Mesodermal cell (in vitro differentiated cells): ENCODE data around the gene SPTSSA.

Experiments
- H3K27ac ChIP-seq: 2 replicates; pipeline ENCODE4 v1.7.0; 2013; ENCODE audit warnings: mild to moderate bottlenecking, low read depth, low read length, moderate library complexity; ENCODE audit not compliant: severe bottlenecking
- H3K36me3 ChIP-seq: 2 replicates; pipeline ENCODE4 v1.7.1; 2013; ENCODE audit warnings: mild to moderate bottlenecking, low read length, moderate library complexity; ENCODE audit not compliant: control insufficient read depth, insufficient read depth
- H3K4me1 ChIP-seq: one replicate; pipeline ENCODE4 v1.7.1; 2013; ENCODE audit warnings: mild to moderate bottlenecking, low read length; ENCODE audit not compliant: insufficient read depth, control insufficient read depth, poor library complexity, severe bottlenecking
- H3K4me3 ChIP-seq: 2 replicates; pipeline ENCODE4 v1.7.0; 2013; ENCODE audit warnings: low read length, control low read depth, mild to moderate bottlenecking; ENCODE audit not compliant: insufficient read depth, poor library complexity, severe bottlenecking; ENCODE audit errors: extremely low read depth
- H3K9me3 ChIP-seq: 2 replicates; pipeline ENCODE4 v1.7.1; 2013; ENCODE audit warnings: mild to moderate bottlenecking, low read length, moderate library complexity; ENCODE audit not compliant: control insufficient read depth
- WGBS, 2 experiments: methylation state at CpG; one replicate each; pipeline ENCODE4 v1.1.5; 2013; ENCODE audit warnings: missing lambda C conversion rate in 2 of 2; ENCODE audit not compliant: insufficient coverage in 2 of 2; 5-methylcytosine and 5-hydroxymethylcytosine counted together

Gene SPTSSA

DNA sequence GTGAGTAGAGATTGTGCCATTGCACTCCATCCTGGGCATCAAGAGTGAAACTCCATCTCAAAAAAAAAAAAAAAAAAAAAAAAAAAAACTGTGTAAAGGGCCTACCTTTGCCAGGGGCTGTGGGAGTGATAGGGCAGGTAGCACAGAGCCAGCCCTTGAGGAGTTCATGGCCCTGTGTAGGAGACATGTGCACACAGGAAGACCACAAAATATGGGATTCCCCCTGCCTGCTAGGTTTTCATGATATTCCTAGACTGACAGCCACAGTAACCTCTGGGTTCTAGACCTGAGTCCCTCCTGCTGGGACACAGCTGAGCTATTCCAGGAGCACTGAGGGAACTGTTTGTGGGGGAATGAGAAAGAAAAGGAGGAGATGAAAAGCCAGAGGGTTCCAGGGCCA lies 8.3 kb upstream of the SPTSSA start:
- H3K36me3 ChIP-seq: no peaks in the 10 kb centered on the region
- H3K4me3 ChIP-seq: no peak overlapping the region
- no peaks in the 10 kb centered on the region for H3K9me3 ChIP-seq
- no peak overlapping the region for H3K27ac ChIP-seq
- no peaks in the 10 kb centered on the region for H3K4me1 ChIP-seq

DNA sequence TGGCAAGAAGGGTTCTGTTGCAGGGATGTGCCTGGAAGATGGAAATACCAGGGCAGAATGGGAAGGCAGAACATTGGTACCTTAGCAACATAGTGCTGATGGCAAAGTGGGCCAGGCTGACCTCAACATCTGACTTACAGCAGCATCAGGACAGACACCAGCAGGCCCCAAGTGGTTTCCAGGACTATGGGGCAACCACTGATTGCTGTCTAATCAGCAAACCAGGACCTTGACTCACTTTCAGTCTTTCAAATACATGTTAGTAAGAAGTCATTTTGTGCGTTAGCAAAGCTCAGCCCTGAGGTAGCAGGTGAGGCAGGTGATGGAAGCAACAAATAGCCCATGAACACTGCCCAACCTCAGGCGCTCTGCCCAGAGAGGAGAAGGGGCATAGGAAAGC lies 4.7 kb upstream of the SPTSSA start:
- H3K9me3 ChIP-seq: no peaks in the 10 kb centered on the region
- H3K4me1 ChIP-seq: peaks cover 2% of the 10 kb centered on the region
- H3K27ac ChIP-seq: no peak overlapping the region
- WGBS, 2 experiments: 100% methylated on average over 1 to 2 of the region's 2 CpGs
- H3K4me3 ChIP-seq: no peak overlapping the region
- no peaks in the 10 kb centered on the region for H3K36me3 ChIP-seq

DNA sequence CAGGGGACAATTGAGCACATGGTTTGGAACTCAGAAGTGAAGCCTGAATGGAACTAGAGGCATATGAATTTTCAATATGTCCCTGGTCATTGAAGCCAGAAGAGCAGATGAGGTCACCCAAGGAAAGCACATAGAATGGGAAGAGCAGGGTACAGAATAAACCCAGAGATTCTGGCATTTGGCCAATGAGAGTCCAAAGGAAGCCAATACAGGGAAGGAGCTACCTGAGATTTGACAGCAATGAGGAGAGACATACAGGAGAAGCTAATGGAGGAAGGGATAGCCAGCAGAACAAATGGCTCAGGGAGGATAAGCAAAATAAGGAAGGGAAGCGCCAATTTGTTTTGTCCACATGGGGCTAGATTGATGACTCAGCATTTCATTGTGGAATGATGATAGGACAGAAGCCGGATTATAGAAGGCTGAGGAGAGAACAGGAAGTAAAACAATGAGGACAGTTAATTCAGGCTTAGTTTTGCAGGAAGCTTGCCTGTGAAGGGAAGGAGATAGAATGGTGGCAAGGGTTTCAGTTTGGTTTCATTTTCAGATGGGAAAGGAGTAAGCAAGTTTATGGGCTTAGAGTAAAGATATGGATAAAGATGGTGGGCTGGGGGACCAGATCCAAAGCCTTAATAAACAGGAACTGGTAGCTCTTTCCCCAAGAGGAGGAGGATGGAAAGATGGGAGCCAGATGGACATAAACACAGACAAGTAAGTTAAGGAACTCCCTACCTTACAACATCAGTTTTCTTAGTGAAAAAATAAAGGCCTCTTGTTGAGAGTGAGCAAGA lies 3.2 kb upstream of the SPTSSA start:
- Histone ChIP-seq H3K36me3 (no peaks in the 10 kb centered on the region), H3K4me3 (no peak overlapping the region), H3K9me3 (no peaks in the 10 kb centered on the region), H3K27ac (no peak overlapping the region), H3K4me1 (peaks cover 4% of the 10 kb centered on the region)
- 93% methylated on average over 2 of the region's 2 CpGs for WGBS, 2 experiments

DNA sequence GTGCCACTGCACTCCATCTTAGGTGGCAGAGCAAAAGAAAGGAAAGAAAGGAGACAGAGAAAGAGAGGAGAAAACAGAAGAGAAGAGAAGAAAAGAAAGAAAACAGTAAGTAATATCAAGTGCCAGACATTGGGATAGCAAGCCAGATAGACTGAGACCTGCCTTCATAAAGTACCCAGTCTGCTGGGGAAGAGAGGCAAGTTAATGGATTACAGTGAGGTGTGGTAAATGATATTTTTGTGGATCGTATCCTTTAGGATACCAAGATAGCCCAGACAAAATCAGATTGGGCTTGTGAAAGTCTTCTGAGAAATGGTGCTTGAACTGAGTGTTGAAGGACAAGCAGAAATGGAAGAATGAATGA lies 1.5 kb upstream of the SPTSSA start:
- Histone ChIP-seq H3K4me1 (peaks cover 13% of the 10 kb centered on the region), H3K9me3 (no peaks in the 10 kb centered on the region), H3K36me3 (peaks cover 3% of the 10 kb centered on the region), H3K4me3 (no peak overlapping the region), H3K27ac (no peak overlapping the region)
- 91 to 100% methylated on average over 1 of the region's 1 CpG for WGBS, 2 experiments

DNA sequence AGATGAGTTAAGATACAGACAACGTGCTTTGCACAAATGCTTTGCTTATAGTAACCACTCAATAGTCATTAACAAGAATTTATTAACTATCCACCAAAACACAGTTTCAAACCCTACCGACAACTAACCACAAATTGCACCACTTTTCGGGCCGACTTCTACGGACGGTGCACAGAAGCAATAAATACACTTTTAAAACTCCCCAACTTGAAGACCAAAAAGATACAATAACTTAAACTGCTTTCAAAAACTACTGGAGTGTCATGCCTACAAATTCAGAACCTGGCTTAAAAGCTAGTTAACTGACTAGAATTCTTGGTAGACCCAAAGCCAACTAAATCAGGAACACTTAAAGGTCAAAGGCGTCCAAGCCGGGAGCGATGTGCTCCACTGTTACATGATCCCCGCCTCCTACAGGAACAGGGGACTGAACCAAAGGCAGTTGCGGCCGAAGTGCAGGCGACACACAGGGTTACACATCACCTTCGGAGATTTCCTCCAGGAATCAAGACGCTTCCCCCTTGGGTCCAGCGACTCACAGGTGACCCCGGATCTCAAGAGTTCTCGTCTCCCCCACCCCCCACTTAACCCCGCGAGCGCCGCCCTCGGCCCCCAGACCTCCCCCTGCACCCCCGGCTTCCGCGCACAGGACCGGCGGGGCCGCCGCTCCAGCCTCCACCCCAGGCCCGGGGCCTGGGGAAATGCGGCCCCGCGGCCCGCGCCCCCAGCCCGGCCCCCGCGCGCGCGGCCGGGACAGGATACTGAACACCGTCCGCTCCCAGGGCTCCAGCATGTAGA lies 507 bp downstream of the SPTSSA start:
- peaks cover 16% of the 10 kb centered on the region for H3K36me3 ChIP-seq
- peak overlapping the region; percentile 95 for H3K27ac ChIP-seq
- peaks cover 13% of the 10 kb centered on the region for H3K4me1 ChIP-seq
- WGBS, 2 experiments: 1 to 2% methylated on average over 32 to 33 of the region's 45 CpGs
- H3K9me3 ChIP-seq: no peaks in the 10 kb centered on the region
- H3K4me3 ChIP-seq: peak overlapping the region; percentile 59

DNA sequence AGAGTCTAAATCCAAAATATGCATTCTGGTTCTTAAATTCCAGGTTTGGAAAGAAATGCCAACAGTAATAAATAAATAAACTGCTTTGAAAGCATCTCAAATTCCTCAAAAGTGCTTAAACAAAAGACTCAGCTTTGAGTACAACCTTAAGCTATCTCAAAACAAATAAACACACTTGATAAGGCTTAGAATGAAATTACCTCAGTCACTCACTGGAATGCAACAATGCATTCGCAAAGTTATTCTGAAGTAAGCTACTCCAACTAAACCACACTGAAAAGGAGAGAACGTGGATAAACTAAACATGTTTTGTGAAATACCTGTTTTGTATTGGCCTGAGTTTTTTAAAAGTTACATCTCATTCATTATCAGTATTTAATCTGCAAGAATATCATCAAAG lies 1.2 kb downstream of the SPTSSA start:
- WGBS, 2 experiments: 17% methylated on average over 1 of the region's 2 CpGs; no CpG with 5 or more reads in 1 of the 2 experiments
- Histone ChIP-seq H3K9me3 (no peaks in the 10 kb centered on the region), H3K4me3 (peak overlapping the region; percentile 59), H3K4me1 (peaks cover 13% of the 10 kb centered on the region), H3K27ac (peak overlapping the region; percentile 95), H3K36me3 (peaks cover 23% of the 10 kb centered on the region)

DNA sequence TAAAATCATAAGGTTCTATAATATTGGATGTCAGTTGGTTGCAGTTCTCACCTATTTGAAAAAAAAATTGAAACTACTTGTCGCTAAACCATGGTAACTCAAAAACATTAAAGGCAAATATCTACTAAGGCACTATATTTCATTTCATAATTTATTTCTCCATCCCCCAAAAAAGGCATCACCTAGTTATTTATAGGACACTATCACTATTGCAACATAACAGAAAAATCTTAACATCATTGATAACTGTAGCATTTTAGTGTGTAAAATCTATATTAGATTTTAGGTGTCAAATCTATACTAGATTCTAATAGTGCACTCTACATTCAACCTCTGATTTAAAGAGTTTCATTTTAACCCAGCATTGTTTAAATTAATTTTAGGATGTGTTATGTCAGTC lies 1.7 kb downstream of the SPTSSA start:
- H3K9me3 ChIP-seq: no peaks in the 10 kb centered on the region
- H3K4me3 ChIP-seq: peak overlapping the region; percentile 59
- H3K27ac ChIP-seq: no peak overlapping the region
- WGBS, 2 experiments: 100% methylated on average over 1 of the region's 1 CpG; no CpG with 5 or more reads in 1 of the 2 experiments
- peaks cover 28% of the 10 kb centered on the region for H3K36me3 ChIP-seq
- H3K4me1 ChIP-seq: peaks cover 13% of the 10 kb centered on the region

DNA sequence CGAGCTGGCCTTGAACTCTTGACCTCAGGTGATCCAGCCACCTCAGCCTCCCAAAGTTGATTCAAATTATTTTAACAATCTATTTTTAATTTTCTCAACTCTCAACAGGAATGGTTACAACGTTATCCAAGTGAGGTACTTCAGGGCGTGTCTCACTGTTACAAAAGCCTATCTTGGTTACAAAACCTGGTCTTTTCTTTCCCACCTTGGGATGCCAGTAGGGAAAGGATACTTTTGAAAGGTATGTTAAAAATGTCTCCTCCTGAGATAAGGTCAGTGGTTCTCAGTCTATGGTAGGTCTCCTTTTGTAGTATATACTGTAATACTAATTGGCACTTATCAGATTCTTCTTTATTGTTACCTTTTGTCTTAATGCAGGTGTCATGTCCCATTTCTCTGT lies 4.9 kb downstream of the SPTSSA start:
- no peaks in the 10 kb centered on the region for H3K9me3 ChIP-seq
- H3K4me3 ChIP-seq: no peak overlapping the region
- peaks cover 44% of the 10 kb centered on the region for H3K36me3 ChIP-seq
- peaks cover 10% of the 10 kb centered on the region for H3K4me1 ChIP-seq
- 90 to 93% methylated on average over 2 to 3 of the region's 3 CpGs for WGBS, 2 experiments
- no peak overlapping the region for H3K27ac ChIP-seq

DNA sequence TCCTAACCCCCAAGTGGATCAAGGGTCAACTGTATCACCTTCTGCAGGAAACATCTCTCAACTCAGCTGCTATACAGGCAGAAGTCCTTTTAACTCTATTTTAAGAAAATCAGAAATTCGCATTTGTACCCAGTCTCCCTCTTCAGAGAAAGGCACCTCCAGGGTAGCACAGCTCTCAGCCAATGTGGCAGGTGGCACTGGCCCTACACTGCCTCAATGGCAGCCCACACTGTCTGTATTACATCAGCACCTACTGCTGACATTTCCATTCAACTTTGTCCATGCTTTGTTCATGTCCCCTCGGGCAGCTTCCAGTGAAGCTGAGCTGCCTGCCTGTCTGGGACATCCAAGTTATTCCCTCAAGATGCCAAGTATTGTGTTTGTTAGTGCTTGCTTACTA lies 8.8 kb downstream of the SPTSSA start:
- Histone ChIP-seq H3K9me3 (no peaks in the 10 kb centered on the region), H3K4me3 (no peak overlapping the region), H3K36me3 (peaks cover 72% of the 10 kb centered on the region), H3K27ac (no peak overlapping the region), H3K4me1 (no peaks in the 10 kb centered on the region)
- 86 to 100% methylated on average over 1 of the region's 2 CpGs for WGBS, 2 experiments

DNA sequence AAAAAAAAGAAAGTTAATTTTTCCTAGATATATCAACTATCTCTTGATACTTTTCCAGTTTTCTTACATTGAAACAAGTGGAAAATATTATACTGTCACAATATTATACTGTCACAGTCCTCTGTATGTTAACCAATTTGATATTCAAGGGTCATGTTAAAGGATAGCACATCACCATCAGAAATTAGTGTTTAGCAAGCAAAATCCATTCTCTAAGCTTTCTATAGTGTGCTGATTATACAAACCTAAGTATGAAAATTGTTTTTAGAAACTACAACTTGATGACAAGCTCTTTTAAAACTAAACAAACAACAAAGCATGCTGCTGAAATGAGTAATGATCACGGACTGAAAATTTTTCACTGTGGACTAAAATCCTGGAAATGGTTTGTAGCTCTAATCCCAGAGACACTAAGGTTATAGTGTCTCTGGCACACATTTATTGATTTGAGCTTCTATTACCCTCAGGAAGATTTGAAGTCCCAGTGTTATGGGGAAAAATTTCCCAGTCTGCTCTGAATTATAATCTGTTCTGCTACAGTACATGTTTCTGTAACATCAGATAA lies 9.7 kb downstream of the SPTSSA start:
- whole genome bisulfite sequencing, 2 experiments: no CpG with 5 or more reads among the region's 1 CpG

DNA sequence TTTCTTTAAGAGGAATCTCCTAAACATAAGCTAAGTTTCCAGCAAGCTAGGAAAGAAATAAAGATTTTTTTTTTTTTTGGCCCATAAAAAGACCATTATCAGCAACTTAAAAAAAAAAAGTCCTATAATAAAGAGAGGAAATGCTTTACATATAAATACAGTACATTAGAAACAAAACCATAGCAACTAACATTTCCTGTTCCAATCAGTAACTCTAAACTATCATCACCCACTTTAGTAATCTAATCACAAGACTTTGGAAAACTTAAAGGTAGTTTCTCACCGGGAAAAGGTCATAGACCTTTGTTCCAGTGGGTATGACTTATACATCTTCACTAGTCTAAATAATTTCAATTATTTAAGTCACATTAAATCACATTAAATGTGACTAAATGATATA lies 11.1 kb downstream of the SPTSSA start:
- Histone ChIP-seq H3K4me1 (no peaks in the 10 kb centered on the region), H3K9me3 (no peaks in the 10 kb centered on the region), H3K27ac (no peak overlapping the region), H3K36me3 (peaks cover 64% of the 10 kb centered on the region), H3K4me3 (no peak overlapping the region)
- WGBS, 2 experiments: no CpG with 5 or more reads among the region's 1 CpG

More for the DNA sequence above, 9.7 kb downstream of the SPTSSA start:
- no peaks in the 10 kb centered on the region for H3K9me3 ChIP-seq
- peaks cover 69% of the 10 kb centered on the region for H3K36me3 ChIP-seq
- H3K4me1 ChIP-seq: no peaks in the 10 kb centered on the region
- no peak overlapping the region for H3K27ac ChIP-seq
- no peak overlapping the region for H3K4me3 ChIP-seq
